Measurements from ENCODE around the gene RABL3.
"Not testable (repeated sequence)": the region's sequence is repeated elsewhere in the genome, so short reads cannot be mapped to it uniquely, and the experiment has no call there.

Gene RABL3

DNA sequence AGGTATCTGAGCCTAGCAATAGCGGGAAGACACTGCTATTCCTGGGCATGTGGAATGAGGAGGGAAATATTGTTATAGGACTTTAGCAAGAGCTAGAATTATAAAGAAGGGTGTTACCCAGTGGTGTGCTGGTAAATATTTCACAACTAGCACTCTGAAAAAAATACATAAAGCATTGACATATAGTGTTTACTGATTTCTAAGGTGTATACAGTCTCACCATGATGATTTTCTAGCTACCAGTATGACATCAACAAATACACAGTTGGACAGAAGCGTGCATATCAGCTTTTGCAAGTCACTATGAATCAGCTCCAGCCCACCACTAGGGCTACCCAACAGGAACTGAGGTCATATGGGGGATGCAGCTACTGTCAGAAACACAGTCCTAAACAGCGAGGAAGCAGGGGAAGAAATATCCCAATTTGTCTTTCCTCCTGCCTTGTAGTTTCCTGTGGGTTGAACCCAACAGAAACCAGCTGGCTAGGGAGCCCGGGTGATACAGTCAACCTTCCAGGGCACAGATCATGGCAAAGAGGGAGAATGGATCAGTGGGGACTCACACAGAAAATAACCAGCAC, 99.9 kb downstream of the RABL3 start:
- no peak for DNase-seq

DNA sequence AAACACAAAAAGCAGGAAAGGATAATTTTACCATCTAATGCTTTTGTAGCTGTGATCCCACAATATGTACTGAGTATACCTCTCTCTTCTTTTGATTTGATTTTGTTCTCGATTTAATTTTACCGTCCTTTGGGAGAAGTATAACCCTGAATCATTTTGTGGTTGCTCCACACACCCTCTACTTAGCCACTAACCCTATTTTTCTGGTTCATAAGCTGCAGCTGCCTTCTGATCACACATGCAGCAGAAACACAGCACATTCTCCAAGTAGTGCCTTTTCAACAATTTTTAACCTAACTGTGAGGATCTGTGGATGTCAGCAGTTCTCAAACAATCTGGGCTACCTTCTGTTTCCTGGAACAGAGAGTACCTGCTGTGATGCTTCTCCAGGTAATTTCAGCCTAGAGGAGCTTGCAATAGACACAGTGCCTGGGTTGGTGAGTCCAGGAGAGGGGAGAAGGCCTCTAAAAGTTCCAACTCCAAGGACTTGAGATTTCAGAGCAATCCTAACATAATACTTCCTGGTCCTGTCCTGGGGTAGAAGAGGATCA, 100.5 kb downstream of the RABL3 start:
- DNase-seq = peak in 2 of 14 donors; percentile 11 to 94

DNA sequence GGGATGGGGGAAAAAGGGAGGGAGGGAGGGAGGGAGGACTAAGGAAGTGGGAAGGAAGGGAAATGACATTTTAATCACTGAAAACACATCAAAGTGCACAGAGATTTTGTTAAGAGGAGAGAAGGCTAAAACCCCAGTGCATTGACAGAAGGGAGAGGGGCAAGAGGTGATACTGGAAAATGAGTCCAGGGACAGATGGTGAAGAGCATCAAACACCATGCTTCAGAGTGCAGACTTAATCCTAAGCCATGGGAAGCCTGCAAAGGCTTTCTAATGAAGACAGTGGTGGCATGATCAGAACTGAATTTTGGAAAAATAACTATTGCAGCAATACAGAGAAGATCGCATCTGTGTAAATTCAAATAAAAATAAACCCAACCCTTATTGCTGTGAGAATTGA, 102.1 kb downstream of the RABL3 start:
- peak in 1 of 14 donors; percentile 73 for DNase-seq

DNA sequence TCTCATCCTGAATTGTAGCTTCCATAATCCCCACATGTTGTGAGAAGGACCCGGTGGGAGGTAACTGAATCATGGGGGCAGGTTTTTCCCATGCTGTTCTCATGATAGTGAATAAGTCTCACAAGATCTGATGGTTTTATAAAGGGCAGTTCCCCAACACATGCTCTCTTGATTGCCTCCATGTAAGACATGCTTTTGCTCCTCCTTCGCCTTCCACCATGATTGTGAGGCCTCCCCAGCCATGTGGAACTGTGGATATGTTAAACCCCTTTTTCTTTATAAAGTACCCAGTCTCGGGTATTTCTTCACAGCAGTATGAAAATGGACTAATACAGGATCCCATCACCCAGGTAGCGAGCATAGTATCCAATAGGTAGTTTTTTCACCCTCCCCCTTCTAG, 103.5 kb downstream of the RABL3 start:
- DNase-seq = not testable (repeated sequence)

DNA sequence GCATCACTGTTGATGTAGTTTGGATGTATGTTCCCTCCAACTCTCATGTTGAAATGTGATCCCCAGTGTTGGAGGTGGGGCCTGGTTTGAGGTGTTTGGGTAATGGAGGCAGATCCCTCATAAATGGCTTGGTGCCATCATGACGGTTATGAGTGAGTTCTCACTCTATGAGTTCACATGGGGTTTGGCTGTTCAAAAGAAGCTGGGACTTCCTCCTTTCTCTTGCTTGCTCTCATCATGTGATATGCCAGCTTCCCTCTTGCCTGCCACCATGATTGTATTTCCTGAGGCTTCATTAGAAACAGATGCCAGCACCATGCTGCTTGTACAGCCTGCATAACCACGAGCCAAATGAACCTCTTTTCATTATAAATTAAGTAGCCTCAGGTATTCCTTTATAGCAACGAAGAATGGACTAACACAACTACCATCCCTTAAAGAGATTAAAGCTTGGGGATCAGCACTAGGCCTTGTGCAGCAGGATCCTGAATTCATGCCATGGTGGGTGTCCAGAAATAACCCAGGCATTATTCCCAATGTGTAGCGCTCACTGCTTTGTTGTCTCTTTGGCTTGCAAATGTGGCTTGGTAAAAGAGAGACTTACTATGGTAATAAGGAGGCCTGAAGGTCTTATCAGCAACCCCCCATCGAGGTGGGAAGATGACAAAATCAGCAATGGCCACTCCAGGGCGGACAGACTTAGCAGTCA, 104.3 kb downstream of the RABL3 start:
- DNase-seq = peak in 1 of 14 donors; percentile 78

DNA sequence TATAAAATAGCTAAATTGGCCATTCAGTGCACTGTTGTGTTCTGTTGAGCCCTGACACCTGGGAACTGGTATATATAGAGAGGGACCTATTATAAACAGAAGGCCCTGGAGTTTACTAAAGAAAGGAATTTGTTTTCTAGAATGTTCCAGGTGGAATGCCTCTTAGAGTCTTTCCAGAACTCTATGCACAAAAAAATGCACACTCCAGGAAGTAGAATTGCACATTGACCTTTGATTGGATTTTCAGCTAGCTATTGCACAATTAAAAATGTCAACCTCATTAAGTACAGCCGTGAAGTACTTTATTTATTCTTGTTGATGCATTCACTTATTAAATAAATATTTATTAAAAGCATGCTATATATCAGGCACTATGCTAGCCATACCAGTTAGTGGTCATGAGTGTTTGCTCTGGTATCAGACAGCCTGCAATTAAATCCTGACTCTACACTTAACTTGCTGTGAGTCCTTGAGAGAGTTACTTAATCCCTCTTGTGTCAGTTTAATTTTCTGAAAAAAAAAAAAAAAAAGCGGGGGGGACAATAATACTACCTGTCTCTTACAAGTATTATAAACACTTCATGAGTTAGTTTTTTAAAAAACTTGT, 105.4 kb downstream of the RABL3 start:
- DNase-seq = no peak
